Spleen (tissue), 11 donors: Measurements from ENCODE around the gene C7. TPM values are rescaled to one million over a fixed set of nuclear protein-coding genes. Genes with fewer than 3 reads are reported as not detected.
A peak's percentile ranks its signal among the peaks of the same experiment; 100 is the strongest.
"Not testable (repeated sequence)": the region's sequence is repeated elsewhere in the genome, so short reads cannot be mapped to it uniquely, and the experiment has no call there.

Experiments used
- DNase-seq: peaks from one replicate; pipeline ENCODE4 v3.0.0-alpha.2; 2020
- H3K27ac ChIP-seq, 8 donors: fragments of 200-600 bp; sonication (generic) in 7 of 8; 1 replicate in 4 of 8; 2 replicates in 4 of 8; pipeline versions ENCODE4 v1.5.0 to v1.8.0; 2016 to 2021; ENCODE audit warnings: inconsistent platforms in 4 of 8, mild to moderate bottlenecking in 4 of 8, moderate library complexity in 1 of 8
- H3K27me3 ChIP-seq, 7 donors: fragments of 200-600 bp; sonication (generic) in 6 of 7; replicated peaks in 1 of 7; 1 replicate in 4 of 7; 2 replicates in 3 of 7; pipeline versions ENCODE4 v1.5.0 to v1.8.0; 2016 to 2021; ENCODE audit warnings: inconsistent platforms in 3 of 7, mild to moderate bottlenecking in 1 of 7
- H3K36me3 ChIP-seq, 6 donors: fragments of 200-600 bp; sonication (generic) in 5 of 6; 1 replicate in 4 of 6; 2 replicates in 2 of 6; pipeline versions ENCODE4 v1.5.0 to v1.8.0; 2016 to 2021; ENCODE audit warnings: inconsistent platforms in 2 of 6
- H3K4me1 ChIP-seq, 6 donors: fragments of 200-600 bp; sonication (generic) in 5 of 6; 1 replicate in 3 of 6; 2 replicates in 3 of 6; pipeline versions ENCODE4 v1.5.0 to v1.8.0; 2016 to 2021; ENCODE audit warnings: inconsistent platforms in 3 of 6
- H3K4me3 ChIP-seq, 8 donors: fragments of 200-600 bp; sonication (generic) in 7 of 8; 1 replicate in 4 of 8; 2 replicates in 4 of 8; pipeline versions ENCODE4 v1.5.0 to v1.8.0; 2016 to 2021; ENCODE audit warnings: inconsistent platforms in 4 of 8, mild to moderate bottlenecking in 4 of 8, moderate library complexity in 2 of 8
- H3K9me3 ChIP-seq, 8 donors: fragments of 200-600 bp; sonication (generic) in 7 of 8; 1 replicate in 4 of 8; 2 replicates in 4 of 8; pipeline versions ENCODE4 v1.5.0 to v1.8.0; 2016 to 2021; ENCODE audit warnings: inconsistent platforms in 4 of 8
- POLR2A ChIP-seq, 3 donors: fragments of 450-650 bp; IDR thresholded peaks; one replicate each; pipeline ENCODE4 v1.5.1; 2017; ENCODE audit warnings: antibody characterized with exemption in 3 of 3, mild to moderate bottlenecking in 1 of 3
- POLR2AphosphoS5 ChIP-seq, 3 donors: sonication (generic); formaldehyde crosslinking; IDR thresholded peaks; one replicate each; pipeline ENCODE4 v1.5.1; 2017; ENCODE audit warnings: antibody characterized with exemption in 3 of 3
- WGBS, 5 donors: extraction: QIAGEN DNeasy Blood & Tissue Kit in 3 of 5; methylation state at CpG; one replicate each; pipeline versions ENCODE4 v1.1.5 to v1.1.7; 2013 to 2018; 5-methylcytosine and 5-hydroxymethylcytosine counted together
- intact Hi-C: fragments of 100-400 bp; cut with DNase I; formaldehyde crosslinking; loops from one replicate; pipeline ENCODE4 v1.15.0; 2023; ENCODE audit warnings: low total_unique reads
- polyA plus RNA-seq, 3 donors: library from polyadenylated mRNA; stranded (reverse); fragments of 200-250 nt; gene quantifications; one replicate each; pipeline ENCODE4 v1.2.1, GENCODE V29; 2013
- total RNA-seq, 7 donors: library from RNA; depleted of rRNA in 3 of 7; stranded (reverse); fragments of >200 nt in 3 of 7; fragmentation: NEBNext Ultra II Directional in 4 of 7; extraction: Animal tissue kit (Norgen Biotek cat#: 25700) in 4 of 7; gene quantifications; one replicate each; pipeline versions ENCODE4 v1.1.0 to v1.2.1, GENCODE V29; 2016 to 2021
- TF ChIP-seq, protein P1 (sequence below), 11 experiments: fragments of 200-600 bp in 7 of 11; fragments of 450-650 bp in 4 of 11; sonication (generic) in 4 of 11; IDR thresholded peaks in 8 of 11; conservative IDR thresholded peaks in 3 of 11; 1 replicate in 7 of 11; 2 replicates in 4 of 11; pipeline versions ENCODE4 v1.4.0 to v1.8.0; 2016 to 2021; ENCODE audit warnings: antibody characterized with exemption in 11 of 11, inconsistent platforms in 4 of 11, mild to moderate bottlenecking in 1 of 11
- donor health status: healthy with polysubstance abuse.
- donor health status: DM: no; HTN: no; CAD: no; lungs with moderate emphysema.
- donor health status: DM: no; HTN: no; CAD: no.
- donor health status: Bipolar disorder and iron deficiency.
- donor health status: healthy.
- donor health status: DM: no; HTN: no; CAD: no.
- donor health status: DM: yes; HTN: yes; CAD: no.

C7 gene
- total and polyA plus RNA-seq, 10 donors, result 19.0 to 867 (median 168) TPM

DNA sequence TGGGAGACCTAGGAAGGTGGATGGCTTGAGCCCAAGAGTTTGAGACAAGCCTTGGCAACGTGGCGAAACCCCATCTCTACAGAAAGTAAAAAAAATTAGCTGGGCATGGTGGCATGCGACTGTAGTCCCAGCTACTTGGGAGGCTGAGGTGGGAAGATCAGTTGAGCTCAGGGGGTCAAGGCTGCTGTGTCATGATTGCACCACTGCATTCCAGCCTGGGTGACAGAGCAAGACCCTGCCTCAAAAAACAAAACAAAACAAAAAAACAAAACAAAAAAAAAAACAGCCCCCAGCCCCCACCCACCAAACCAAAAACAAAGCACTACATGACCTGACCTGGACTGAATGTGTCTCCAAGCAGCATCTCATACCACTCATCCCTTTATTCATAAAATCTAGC is 33.3 kb upstream of the C7 start:
- no peak for DNase-seq
- Histone ChIP-seq H3K36me3 (no peaks in the 10 kb centered on the region), H3K4me1 (peaks cover 0 to 8% (median 4%) of the 10 kb centered on the region in 6 donors), H3K4me3 (no peak overlapping the region), H3K27me3 (no peaks in the 10 kb centered on the region), H3K9me3 (peaks cover 0 to 9% (median 2%) of the 10 kb centered on the region in 8 donors), H3K27ac (no peak overlapping the region)
- 76 to 83% (median 80%) methylated on average over 3 of the region's 3 CpGs for WGBS, 5 donors
- TF ChIP-seq, protein P1, sequence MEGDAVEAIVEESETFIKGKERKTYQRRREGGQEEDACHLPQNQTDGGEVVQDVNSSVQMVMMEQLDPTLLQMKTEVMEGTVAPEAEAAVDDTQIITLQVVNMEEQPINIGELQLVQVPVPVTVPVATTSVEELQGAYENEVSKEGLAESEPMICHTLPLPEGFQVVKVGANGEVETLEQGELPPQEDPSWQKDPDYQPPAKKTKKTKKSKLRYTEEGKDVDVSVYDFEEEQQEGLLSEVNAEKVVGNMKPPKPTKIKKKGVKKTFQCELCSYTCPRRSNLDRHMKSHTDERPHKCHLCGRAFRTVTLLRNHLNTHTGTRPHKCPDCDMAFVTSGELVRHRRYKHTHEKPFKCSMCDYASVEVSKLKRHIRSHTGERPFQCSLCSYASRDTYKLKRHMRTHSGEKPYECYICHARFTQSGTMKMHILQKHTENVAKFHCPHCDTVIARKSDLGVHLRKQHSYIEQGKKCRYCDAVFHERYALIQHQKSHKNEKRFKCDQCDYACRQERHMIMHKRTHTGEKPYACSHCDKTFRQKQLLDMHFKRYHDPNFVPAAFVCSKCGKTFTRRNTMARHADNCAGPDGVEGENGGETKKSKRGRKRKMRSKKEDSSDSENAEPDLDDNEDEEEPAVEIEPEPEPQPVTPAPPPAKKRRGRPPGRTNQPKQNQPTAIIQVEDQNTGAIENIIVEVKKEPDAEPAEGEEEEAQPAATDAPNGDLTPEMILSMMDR (IDR thresholded peaks at IDR 0.05 in 8 of 11, conservative IDR thresholded peaks at IDR 0.05 in 3 of 11), result no peak
- TF ChIP-seq POLR2A (IDR thresholded peaks at IDR 0.05) (no peak), POLR2AphosphoS5 (IDR thresholded peaks at IDR 0.05) (no peak)
- intact Hi-C loops, result loop anchor here (5.0 to 10.0 kb wide), 2 partner anchors 121 to 1164 kb away; partner anchors contain the start of gene TTC33

- H3K4me3 ChIP-seq, result no peak overlapping the region
- no peaks in the 10 kb centered on the region for H3K36me3 ChIP-seq
- WGBS, 5 donors, result 86 to 98% (median 90%) methylated on average over 6 of the region's 6 CpGs
- peaks cover 0 to 8% (median 4%) of the 10 kb centered on the region in 6 donors for H3K4me1 ChIP-seq
- intact Hi-C loops, result loop anchor here (5.0 to 10.0 kb wide), 2 partner anchors 123 to 1165 kb away; partner anchors contain the start of gene TTC33
- no peak for DNase-seq
- H3K27ac ChIP-seq, result no peak overlapping the region
- no peak for TF ChIP-seq POLR2A (IDR thresholded peaks at IDR 0.05)
- TF ChIP-seq, protein P1 (IDR thresholded peaks at IDR 0.05 in 8 of 11, conservative IDR thresholded peaks at IDR 0.05 in 3 of 11), result no peak
- TF ChIP-seq POLR2AphosphoS5 (IDR thresholded peaks at IDR 0.05), result no peak
- H3K9me3 ChIP-seq, result peaks cover 0 to 12% (median 6%) of the 10 kb centered on the region in 8 donors
- no peaks in the 10 kb centered on the region for H3K27me3 ChIP-seq
Observed at GRCh38 chr5:40877371-40877988, 31.8 kb upstream of the C7 start.

GRCh38 chr5:40879163-40879942 is 29.9 kb upstream of the C7 start:
- Histone ChIP-seq H3K4me3 (no peak overlapping the region), H3K27ac (no peak overlapping the region), H3K27me3 (no peaks in the 10 kb centered on the region), H3K9me3 (peaks cover 0 to 14% (median 6%) of the 10 kb centered on the region in 8 donors), H3K36me3 (no peaks in the 10 kb centered on the region), H3K4me1 (peaks cover 0 to 8% (median 4%) of the 10 kb centered on the region in 6 donors)
- TF ChIP-seq POLR2AphosphoS5 (IDR thresholded peaks at IDR 0.05), result no peak
- TF ChIP-seq, protein P1 (IDR thresholded peaks at IDR 0.05 in 8 of 11, conservative IDR thresholded peaks at IDR 0.05 in 3 of 11), result peak in 9 of 11 experiments; percentile 30 to 70 (median 58)
- 35 to 40% (median 36%) methylated on average over 10 of the region's 10 CpGs for WGBS, 5 donors
- no peak for DNase-seq
- intact Hi-C loops, result loop anchor here (5.0 to 10.0 kb wide), 2 partner anchors 125 to 1167 kb away; partner anchors contain the start of gene TTC33

DNA sequence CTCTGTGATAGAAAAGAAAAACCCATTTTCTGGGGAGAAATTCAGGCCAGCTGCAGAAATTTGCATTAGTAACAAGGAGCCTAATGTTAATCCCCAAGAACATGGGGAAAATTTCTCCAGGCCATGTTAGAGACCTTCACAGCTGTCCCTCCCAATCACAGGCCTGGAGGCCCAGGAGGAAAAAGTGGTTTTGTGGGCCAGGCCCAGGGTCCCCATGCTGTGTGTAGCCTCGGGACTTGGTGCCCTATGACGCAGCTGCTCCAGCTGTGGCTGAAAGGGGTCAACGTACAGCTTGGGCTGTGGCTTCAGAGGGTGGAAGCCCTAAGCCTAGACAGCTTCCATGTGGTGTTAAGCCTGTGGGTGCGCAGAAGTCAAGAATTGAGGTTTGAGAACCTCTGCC is 27.0 kb upstream of the C7 start:
- Histone ChIP-seq H3K4me3 (no peak overlapping the region), H3K36me3 (no peaks in the 10 kb centered on the region), H3K4me1 (peaks cover 0 to 8% (median 4%) of the 10 kb centered on the region in 6 donors), H3K27me3 (no peaks in the 10 kb centered on the region), H3K27ac (no peak overlapping the region), H3K9me3 (peaks cover 0 to 10% (median 4%) of the 10 kb centered on the region in 8 donors)
- TF ChIP-seq POLR2AphosphoS5 (IDR thresholded peaks at IDR 0.05), result no peak
- TF ChIP-seq POLR2A (IDR thresholded peaks at IDR 0.05), result no peak
- TF ChIP-seq, protein P1 (IDR thresholded peaks at IDR 0.05 in 8 of 11, conservative IDR thresholded peaks at IDR 0.05 in 3 of 11), result no peak
- no peak for DNase-seq
- 85 to 96% (median 90%) methylated on average over 4 of the region's 4 CpGs for WGBS, 5 donors
- intact Hi-C loops, result no loop called here

DNA sequence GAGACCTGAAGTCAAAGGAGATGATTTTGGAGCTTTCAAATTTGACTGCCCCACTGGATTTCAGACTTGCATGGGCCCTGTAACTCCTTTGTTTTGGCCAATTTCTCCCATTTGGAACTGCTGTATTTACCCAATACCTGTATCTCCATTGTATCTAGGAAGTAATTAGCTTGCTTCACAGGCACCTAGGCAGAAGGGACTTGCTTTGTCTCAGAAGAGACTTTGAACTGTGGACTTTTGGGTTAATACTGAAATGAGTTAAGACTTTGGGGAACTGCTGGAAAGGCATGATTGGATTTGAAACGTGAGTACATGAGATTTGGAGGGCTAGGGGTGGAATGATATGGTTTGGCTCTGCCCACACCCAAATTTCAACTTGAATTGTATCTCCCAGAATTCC is 26.2 kb upstream of the C7 start:
- H3K27ac ChIP-seq, H3K36me3 ChIP-seq, DNase-seq, H3K4me1 ChIP-seq, H3K4me3 ChIP-seq, H3K9me3 ChIP-seq, H3K27me3 ChIP-seq, intact Hi-C loops: not testable (repeated sequence)
- 53 to 86% (median 64%) methylated on average over 1 of the region's 1 CpG for WGBS, 5 donors
